HepG2 (cell line): ENCODE measurements around the gene PANK4.

Experiments used
- BRCA1 ChIP-seq: sonication (generic); formaldehyde crosslinking; IDR thresholded peaks from 2 replicates; pipeline ENCODE4 v1.4.0; 2020; ENCODE audit warnings: missing genetic modification reagents
- CTCF ChIP-seq: sonication (generic); formaldehyde crosslinking; IDR thresholded peaks from 2 replicates; pipeline ENCODE4 v1.5.0; 2020; ENCODE audit warnings: mild to moderate bottlenecking, missing genetic modification reagents, moderate library complexity
- FOXA1 ChIP-seq, 2 experiments: fragments of 450-650 bp in 1 of 2; sonication (generic) in 1 of 2; formaldehyde crosslinking in 1 of 2; IDR thresholded peaks; 2 replicates each; pipeline versions ENCODE4 v1.4.0 to v1.6.1; 2016 to 2020; ENCODE audit warnings: missing genetic modification reagents in 1 of 2
- POLR2A ChIP-seq, 2 experiments: IDR thresholded peaks; 2 replicates each; pipeline ENCODE4 v1.6.1; 2011; ENCODE audit warnings: low read depth in 2 of 2, low read length in 2 of 2, mild to moderate bottlenecking in 1 of 2, moderate library complexity in 1 of 2; ENCODE audit not compliant: insufficient read depth in 1 of 2
- SKI ChIP-seq: fragments of 450-650 bp; IDR thresholded peaks from one replicate; pipeline ENCODE4 v1.6.1; 2018; ENCODE audit warnings: mild to moderate bottlenecking; ENCODE audit not compliant: partially characterized antibody
- SP1 ChIP-seq, 2 experiments: fragments of 450-650 bp in 1 of 2; sonication (generic) in 1 of 2; formaldehyde crosslinking in 1 of 2; IDR thresholded peaks; 2 replicates each; pipeline versions ENCODE4 v1.4.0 to v1.6.1; 2016 to 2020; ENCODE audit warnings: missing genetic modification reagents in 1 of 2
- ZFP36 ChIP-seq: fragments of 150-350 bp; IDR thresholded peaks from 2 replicates; pipeline ENCODE4 v1.6.1; 2018; ENCODE audit warnings: borderline replicate concordance, low read length, low read depth; ENCODE audit not compliant: partially characterized antibody
- ZFX ChIP-seq: sonication (generic); formaldehyde crosslinking; IDR thresholded peaks from 2 replicates; pipeline ENCODE4 v1.4.0; 2020; ENCODE audit warnings: mild to moderate bottlenecking, low read depth, missing genetic modification reagents, moderate library complexity
- ZNF609 ChIP-seq: sonication (generic); formaldehyde crosslinking; IDR thresholded peaks from 2 replicates; pipeline ENCODE4 v1.4.0; 2020; ENCODE audit warnings: mild to moderate bottlenecking, missing genetic modification reagents, borderline replicate concordance
- TF ChIP-seq, protein P1 (sequence below), 2 experiments: sonication (generic) in 1 of 2; formaldehyde crosslinking in 1 of 2; IDR thresholded peaks; 2 replicates each; pipeline versions ENCODE4 v1.5.1 to v1.6.1; 2011 to 2020; ENCODE audit warnings: borderline replicate concordance in 1 of 2, low read depth in 1 of 2, low read length in 1 of 2, mild to moderate bottlenecking in 1 of 2, missing genetic modification reagents in 1 of 2, moderate library complexity in 1 of 2

DNA sequence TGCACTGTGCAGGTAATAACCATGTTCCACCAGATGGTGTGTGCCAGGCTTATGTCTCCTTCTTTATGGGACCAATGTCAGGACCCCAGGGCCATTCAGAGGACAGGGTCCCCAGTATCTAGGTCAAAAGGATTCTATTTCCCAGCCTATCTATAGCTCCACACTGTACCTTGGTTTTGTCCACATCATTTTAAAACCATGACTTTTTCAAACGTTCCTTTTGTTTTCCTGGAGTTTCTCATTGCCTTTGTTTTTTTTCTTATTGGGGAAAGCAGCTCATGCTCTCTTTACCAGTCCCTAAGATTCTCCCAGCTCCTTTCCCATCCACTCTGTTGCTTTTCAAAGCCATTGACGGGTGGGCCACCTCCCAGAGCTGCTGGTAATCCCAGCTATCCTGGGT, 37.7 kb downstream of the PANK4 start:
- TF ChIP-seq SP1 (IDR thresholded peaks at IDR 0.05) (no peak), SP1 (CRISPR knock-in tag; IDR thresholded peaks at IDR 0.05) (no peak), ZFP36 (no peak), BRCA1 (CRISPR knock-in tag) (no peak), FOXA1 (IDR thresholded peaks at IDR 0.05) (no peak), FOXA1 (CRISPR knock-in tag; IDR thresholded peaks at IDR 0.05) (no peak), SKI (no peak), ZNF609 (no peak), ZFX (CRISPR knock-in tag) (no peak), CTCF (CRISPR knock-in tag) (no peak), POLR2A (IDR thresholded peaks at IDR 0.05; ENCODE audit: insufficient read depth in 1 of 2, low read depth in 2 of 2, low read length in 2 of 2) (no peak)
- TF ChIP-seq, protein P1, sequence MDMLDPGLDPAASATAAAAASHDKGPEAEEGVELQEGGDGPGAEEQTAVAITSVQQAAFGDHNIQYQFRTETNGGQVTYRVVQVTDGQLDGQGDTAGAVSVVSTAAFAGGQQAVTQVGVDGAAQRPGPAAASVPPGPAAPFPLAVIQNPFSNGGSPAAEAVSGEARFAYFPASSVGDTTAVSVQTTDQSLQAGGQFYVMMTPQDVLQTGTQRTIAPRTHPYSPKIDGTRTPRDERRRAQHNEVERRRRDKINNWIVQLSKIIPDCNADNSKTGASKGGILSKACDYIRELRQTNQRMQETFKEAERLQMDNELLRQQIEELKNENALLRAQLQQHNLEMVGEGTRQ (IDR thresholded peaks at IDR 0.05; ENCODE audit: low read depth, low read length): no peak
- TF ChIP-seq, protein P1 (CRISPR knock-in tag; IDR thresholded peaks at IDR 0.05; ENCODE audit: borderline replicate concordance): no peak
